ENCODE measurements around the gene DUSP28. TPM values are rescaled to one million over a fixed set of nuclear protein-coding genes. Genes with fewer than 3 reads are reported as not detected.

The DUSP28 gene
- total and polyA plus RNA-seq, 4 donors = 1.9 to 4.1 (median 3.0) TPM

DNA sequence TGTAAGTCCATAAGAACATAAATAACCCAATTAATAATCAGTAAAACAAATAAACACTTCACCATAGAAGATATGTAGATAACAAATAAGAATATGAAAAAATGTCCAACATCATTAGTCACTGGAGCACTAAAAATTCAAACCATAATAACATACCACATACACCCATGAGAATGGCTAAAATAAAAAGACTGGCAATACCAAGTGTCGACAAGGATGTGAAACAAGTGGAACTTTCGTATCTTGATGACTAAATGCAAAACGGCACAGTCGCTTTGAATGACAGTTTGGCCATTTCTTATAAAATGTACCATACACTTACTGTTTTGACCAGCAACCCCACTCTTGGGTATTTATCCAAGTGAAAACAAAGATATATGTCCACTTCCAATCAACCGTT, 29.1 kb upstream of the DUSP28 start:
- TF ChIP-seq FOXA1 (IDR thresholded peaks at IDR 0.05) = no peak
- TF ChIP-seq FOXA2 (IDR thresholded peaks at IDR 0.05) = no peak
- TF ChIP-seq SP1 (IDR thresholded peaks at IDR 0.05) = no peak
- no peak for TF ChIP-seq RXRA (IDR thresholded peaks at IDR 0.05)
- TF ChIP-seq, protein P1, sequence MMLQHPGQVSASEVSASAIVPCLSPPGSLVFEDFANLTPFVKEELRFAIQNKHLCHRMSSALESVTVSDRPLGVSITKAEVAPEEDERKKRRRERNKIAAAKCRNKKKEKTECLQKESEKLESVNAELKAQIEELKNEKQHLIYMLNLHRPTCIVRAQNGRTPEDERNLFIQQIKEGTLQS (IDR thresholded peaks at IDR 0.05) = no peak
- TF ChIP-seq, protein P2, sequence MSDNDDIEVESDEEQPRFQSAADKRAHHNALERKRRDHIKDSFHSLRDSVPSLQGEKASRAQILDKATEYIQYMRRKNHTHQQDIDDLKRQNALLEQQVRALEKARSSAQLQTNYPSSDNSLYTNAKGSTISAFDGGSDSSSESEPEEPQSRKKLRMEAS (IDR thresholded peaks at IDR 0.05) = no peak
- no peak for TF ChIP-seq HNF4G (IDR thresholded peaks at IDR 0.05)
- TF ChIP-seq, protein P3, sequence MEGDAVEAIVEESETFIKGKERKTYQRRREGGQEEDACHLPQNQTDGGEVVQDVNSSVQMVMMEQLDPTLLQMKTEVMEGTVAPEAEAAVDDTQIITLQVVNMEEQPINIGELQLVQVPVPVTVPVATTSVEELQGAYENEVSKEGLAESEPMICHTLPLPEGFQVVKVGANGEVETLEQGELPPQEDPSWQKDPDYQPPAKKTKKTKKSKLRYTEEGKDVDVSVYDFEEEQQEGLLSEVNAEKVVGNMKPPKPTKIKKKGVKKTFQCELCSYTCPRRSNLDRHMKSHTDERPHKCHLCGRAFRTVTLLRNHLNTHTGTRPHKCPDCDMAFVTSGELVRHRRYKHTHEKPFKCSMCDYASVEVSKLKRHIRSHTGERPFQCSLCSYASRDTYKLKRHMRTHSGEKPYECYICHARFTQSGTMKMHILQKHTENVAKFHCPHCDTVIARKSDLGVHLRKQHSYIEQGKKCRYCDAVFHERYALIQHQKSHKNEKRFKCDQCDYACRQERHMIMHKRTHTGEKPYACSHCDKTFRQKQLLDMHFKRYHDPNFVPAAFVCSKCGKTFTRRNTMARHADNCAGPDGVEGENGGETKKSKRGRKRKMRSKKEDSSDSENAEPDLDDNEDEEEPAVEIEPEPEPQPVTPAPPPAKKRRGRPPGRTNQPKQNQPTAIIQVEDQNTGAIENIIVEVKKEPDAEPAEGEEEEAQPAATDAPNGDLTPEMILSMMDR (IDR thresholded peaks at IDR 0.05; ENCODE audit: low read depth, low read length, missing input control) = no peak
- no peak for TF ChIP-seq HNF4A (conservative IDR thresholded peaks at IDR 0.05)
- TF ChIP-seq TAF1 (conservative IDR thresholded peaks at IDR 0.05) = no peak
- no peak for TF ChIP-seq JUND (IDR thresholded peaks at IDR 0.05)
- TF ChIP-seq YY1 (IDR thresholded peaks at IDR 0.05) = no peak
- no peak for TF ChIP-seq EGR1 (IDR thresholded peaks at IDR 0.05; ENCODE audit: low read depth in 2 of 2)
- no peak for TF ChIP-seq RAD21 (IDR thresholded peaks at IDR 0.05)
- TF ChIP-seq, protein P4, sequence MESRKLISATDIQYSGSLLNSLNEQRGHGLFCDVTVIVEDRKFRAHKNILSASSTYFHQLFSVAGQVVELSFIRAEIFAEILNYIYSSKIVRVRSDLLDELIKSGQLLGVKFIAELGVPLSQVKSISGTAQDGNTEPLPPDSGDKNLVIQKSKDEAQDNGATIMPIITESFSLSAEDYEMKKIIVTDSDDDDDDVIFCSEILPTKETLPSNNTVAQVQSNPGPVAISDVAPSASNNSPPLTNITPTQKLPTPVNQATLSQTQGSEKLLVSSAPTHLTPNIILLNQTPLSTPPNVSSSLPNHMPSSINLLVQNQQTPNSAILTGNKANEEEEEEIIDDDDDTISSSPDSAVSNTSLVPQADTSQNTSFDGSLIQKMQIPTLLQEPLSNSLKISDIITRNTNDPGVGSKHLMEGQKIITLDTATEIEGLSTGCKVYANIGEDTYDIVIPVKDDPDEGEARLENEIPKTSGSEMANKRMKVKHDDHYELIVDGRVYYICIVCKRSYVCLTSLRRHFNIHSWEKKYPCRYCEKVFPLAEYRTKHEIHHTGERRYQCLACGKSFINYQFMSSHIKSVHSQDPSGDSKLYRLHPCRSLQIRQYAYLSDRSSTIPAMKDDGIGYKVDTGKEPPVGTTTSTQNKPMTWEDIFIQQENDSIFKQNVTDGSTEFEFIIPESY (IDR thresholded peaks at IDR 0.05) = no peak
- 98% methylated on average over 5 of the region's 5 CpGs for WGBS
- no peak for DNase-seq (ENCODE audit: low spot score)
- Histone ChIP-seq H3K4me3 (ENCODE audit: low read depth in 1 of 3, low read length in 3 of 3) (no peak overlapping the region), H3K27ac (ENCODE audit: low read depth in 1 of 2, low read length in 2 of 2) (no peak overlapping the region), H3K4me1 (ENCODE audit: control insufficient read depth in 4 of 4, insufficient read depth in 4 of 4, low read length in 3 of 4) (no peaks in the 10 kb centered on the region), H3K36me3 (ENCODE audit: control insufficient read depth in 4 of 4, insufficient read depth in 3 of 4, low read depth in 1 of 4, low read length in 3 of 4) (peaks cover 1 to 10% (median 6%) of the 10 kb centered on the region in 4 donors), H3K9ac (ENCODE audit: low read depth in 1 of 2, low read length in 2 of 2) (no peak overlapping the region), H3K9me3 (ENCODE audit: control insufficient read depth in 4 of 4, low read length in 3 of 4) (peaks cover 0 to 13% (median 5%) of the 10 kb centered on the region in 4 donors), H3K27me3 (ENCODE audit: control insufficient read depth in 4 of 4, insufficient read depth in 4 of 4, low read length in 3 of 4) (no peaks in the 10 kb centered on the region)

DNA sequence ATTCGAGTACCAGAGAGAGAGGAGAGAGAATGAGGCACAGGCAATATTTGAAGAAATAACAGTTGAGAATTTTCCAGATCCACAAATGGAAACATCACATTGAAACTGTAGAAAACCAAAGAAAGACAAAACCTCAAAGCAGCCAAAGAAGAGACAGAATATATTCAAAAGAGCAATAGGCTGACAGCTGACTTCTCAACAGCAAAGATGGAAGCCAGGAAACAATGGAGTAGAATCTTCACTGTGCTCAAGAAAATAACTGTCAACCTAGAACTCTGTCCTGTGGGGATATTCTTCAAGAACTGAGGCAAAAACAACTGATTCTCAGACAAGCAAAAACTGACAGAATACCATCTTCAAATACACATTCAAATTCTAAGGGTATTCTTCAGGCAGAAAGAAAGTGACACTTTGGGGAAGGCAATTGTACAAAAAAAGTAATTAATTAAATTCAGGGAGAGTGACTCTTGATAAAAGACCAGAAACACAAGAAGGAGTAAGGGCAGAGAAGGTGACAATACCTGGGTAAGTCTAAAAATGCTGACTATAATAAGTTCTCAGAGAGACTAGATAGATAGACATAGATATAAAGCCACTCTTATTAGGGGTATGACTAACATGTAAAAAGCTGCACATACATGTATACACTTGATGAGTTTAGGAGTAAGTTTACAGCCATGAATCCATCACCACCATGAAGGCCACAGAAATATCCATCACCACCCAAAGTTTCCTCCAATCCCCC, 28.0 kb upstream of the DUSP28 start:
- Histone ChIP-seq H3K4me1 (ENCODE audit: control insufficient read depth in 4 of 4, insufficient read depth in 4 of 4, low read length in 3 of 4) (no peaks in the 10 kb centered on the region), H3K9ac (ENCODE audit: low read depth in 1 of 2, low read length in 2 of 2) (no peak overlapping the region), H3K27ac (ENCODE audit: low read depth in 1 of 2, low read length in 2 of 2) (no peak overlapping the region), H3K4me3 (ENCODE audit: low read depth in 1 of 3, low read length in 3 of 3) (no peak overlapping the region), H3K36me3 (ENCODE audit: control insufficient read depth in 4 of 4, insufficient read depth in 3 of 4, low read depth in 1 of 4, low read length in 3 of 4) (peaks cover 1 to 10% (median 5%) of the 10 kb centered on the region in 4 donors), H3K27me3 (ENCODE audit: control insufficient read depth in 4 of 4, insufficient read depth in 4 of 4, low read length in 3 of 4) (no peaks in the 10 kb centered on the region), H3K9me3 (ENCODE audit: control insufficient read depth in 4 of 4, low read length in 3 of 4) (peaks cover 0 to 13% (median 5%) of the 10 kb centered on the region in 4 donors)
- TF ChIP-seq YY1 (IDR thresholded peaks at IDR 0.05) (no peak), FOXA2 (IDR thresholded peaks at IDR 0.05) (no peak), GABPA (IDR thresholded peaks at IDR 0.05 in 1 of 2, conservative IDR thresholded peaks at IDR 0.05 in 1 of 2) (no peak), HNF4G (IDR thresholded peaks at IDR 0.05) (no peak), FOXA1 (IDR thresholded peaks at IDR 0.05) (no peak), JUND (IDR thresholded peaks at IDR 0.05) (no peak), EGR1 (IDR thresholded peaks at IDR 0.05; ENCODE audit: low read depth in 2 of 2) (no peak), NR2F2 (IDR thresholded peaks at IDR 0.05) (no peak), RXRA (IDR thresholded peaks at IDR 0.05) (no peak), TAF1 (conservative IDR thresholded peaks at IDR 0.05) (no peak), SP1 (IDR thresholded peaks at IDR 0.05) (no peak), RAD21 (IDR thresholded peaks at IDR 0.05) (no peak), HNF4A (conservative IDR thresholded peaks at IDR 0.05) (no peak)
- TF ChIP-seq, protein P3 (IDR thresholded peaks at IDR 0.05; ENCODE audit: low read depth, low read length, missing input control) = no peak
- TF ChIP-seq, protein P5, sequence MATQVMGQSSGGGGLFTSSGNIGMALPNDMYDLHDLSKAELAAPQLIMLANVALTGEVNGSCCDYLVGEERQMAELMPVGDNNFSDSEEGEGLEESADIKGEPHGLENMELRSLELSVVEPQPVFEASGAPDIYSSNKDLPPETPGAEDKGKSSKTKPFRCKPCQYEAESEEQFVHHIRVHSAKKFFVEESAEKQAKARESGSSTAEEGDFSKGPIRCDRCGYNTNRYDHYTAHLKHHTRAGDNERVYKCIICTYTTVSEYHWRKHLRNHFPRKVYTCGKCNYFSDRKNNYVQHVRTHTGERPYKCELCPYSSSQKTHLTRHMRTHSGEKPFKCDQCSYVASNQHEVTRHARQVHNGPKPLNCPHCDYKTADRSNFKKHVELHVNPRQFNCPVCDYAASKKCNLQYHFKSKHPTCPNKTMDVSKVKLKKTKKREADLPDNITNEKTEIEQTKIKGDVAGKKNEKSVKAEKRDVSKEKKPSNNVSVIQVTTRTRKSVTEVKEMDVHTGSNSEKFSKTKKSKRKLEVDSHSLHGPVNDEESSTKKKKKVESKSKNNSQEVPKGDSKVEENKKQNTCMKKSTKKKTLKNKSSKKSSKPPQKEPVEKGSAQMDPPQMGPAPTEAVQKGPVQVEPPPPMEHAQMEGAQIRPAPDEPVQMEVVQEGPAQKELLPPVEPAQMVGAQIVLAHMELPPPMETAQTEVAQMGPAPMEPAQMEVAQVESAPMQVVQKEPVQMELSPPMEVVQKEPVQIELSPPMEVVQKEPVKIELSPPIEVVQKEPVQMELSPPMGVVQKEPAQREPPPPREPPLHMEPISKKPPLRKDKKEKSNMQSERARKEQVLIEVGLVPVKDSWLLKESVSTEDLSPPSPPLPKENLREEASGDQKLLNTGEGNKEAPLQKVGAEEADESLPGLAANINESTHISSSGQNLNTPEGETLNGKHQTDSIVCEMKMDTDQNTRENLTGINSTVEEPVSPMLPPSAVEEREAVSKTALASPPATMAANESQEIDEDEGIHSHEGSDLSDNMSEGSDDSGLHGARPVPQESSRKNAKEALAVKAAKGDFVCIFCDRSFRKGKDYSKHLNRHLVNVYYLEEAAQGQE (IDR thresholded peaks at IDR 0.05) = no peak
- TF ChIP-seq, protein P2 (IDR thresholded peaks at IDR 0.05) = no peak
- no peak for DNase-seq (ENCODE audit: low spot score)
- 100% methylated on average over 1 of the region's 1 CpG for WGBS
